ENCODE data around the gene GABBR2. TPM values are rescaled to one million over a fixed set of nuclear protein-coding genes. Genes with fewer than 3 reads are reported as not detected.

The GABBR2 gene
- total RNA-seq, 1 donor from 2014 or later = not detected

DNA sequence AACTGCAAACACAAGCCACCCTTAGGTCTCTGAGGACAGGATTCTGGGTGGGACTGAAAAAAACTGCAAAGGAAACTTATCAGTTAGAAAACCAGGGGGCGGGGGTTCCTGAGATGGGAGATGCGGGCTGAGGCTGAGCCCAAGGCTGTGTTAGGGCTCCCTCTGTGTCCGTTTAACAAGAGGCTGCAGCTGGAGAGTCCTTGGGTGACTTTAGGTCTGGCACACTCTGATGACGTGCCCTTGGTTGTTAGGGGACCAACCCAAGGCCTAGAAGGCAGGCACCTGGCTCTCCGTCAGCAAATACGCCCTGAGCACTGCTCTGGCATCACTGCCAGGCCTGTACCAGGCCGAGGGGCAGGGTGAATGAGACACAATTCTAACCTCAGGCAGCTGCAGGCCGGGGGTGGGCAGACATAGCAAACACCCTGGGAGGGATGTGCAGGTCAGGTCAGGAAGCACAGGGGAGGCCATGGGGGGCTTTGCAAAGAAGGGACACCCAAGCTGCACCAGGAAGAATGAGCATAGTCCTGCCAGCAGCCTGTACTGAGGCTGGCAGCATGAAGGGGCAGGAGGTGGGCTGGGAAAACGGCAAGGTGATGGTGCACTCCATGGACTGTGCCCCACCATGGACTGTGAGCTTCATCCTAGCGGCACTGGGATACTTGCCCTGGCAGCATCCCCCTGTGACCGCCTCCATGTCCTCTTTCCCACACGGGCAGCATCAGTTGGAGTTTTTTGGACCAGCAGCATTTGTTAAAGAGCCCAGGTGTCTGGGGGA is 137.9 kb downstream of the GABBR2 start:
- intact Hi-C loops (cut with micrococcal nuclease) = no loop called here

DNA sequence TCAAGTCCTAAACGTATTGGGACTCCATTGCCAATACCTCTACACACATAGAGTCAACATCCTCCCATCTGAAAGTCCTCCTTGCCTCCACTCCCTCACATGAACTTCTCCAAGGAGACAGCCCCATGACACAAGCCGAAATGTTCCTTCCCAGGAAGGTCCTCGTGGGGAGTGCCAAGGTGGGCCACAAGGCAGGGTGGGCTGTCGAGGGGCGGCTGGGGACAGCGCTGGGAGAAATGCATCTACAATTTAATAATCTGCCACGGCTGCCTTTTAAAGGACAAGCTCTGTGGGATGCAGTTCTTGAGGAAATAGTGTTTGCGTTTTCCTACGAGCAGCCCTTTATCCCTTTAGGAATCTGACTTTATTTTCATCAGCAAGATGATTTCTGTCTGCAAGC is 138.7 kb downstream of the GABBR2 start:
- intact Hi-C loops (cut with micrococcal nuclease) = no loop called here

DNA sequence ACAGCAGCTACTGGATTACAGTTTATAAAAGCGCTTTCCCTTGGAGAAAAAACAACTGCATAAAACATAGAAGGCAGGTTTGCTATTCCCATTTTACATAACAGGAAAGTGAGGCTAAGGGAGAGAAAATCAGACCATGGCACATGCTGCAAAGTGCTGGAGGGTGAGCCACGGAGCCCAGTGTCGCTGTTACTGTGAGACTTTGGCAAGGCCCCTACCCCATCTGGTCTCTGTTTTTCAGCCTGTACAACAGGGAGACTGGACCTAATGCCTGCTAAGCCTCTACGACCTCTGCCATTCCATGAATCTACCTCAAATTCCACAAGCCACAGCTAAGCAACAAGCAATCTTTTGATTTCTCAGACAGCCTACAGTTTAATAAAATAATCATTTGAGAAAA is 139.2 kb downstream of the GABBR2 start:
- intact Hi-C loops (cut with micrococcal nuclease) = no loop called here

DNA sequence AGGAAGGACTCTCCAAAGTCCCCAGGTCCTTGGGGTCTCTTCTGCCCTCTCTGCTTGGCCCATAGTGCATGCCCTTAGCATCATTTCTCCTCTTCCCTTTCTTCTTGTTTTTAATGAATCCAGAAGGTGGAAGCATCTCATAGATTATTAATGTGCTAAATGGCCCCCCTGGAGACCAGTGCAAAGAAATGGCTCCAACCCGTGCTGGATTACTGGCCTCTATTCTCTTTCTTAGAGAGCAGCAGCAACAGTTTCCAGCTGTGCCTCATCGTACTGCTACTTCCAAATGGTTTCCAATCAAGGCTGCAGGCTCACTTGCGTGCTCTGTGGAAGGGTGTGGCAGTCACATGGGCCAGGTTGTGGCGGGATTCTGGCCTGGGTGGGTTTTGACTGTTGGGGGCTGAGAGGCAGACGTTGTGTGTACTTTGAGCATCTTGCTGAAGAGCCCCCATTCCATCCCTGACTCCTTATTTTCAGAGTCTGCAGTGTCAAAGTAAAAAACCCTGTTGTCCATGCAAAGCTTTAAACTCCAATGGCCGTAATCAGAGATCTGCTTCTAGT is 139.7 kb downstream of the GABBR2 start:
- intact Hi-C loops (cut with micrococcal nuclease) = no loop called here

DNA sequence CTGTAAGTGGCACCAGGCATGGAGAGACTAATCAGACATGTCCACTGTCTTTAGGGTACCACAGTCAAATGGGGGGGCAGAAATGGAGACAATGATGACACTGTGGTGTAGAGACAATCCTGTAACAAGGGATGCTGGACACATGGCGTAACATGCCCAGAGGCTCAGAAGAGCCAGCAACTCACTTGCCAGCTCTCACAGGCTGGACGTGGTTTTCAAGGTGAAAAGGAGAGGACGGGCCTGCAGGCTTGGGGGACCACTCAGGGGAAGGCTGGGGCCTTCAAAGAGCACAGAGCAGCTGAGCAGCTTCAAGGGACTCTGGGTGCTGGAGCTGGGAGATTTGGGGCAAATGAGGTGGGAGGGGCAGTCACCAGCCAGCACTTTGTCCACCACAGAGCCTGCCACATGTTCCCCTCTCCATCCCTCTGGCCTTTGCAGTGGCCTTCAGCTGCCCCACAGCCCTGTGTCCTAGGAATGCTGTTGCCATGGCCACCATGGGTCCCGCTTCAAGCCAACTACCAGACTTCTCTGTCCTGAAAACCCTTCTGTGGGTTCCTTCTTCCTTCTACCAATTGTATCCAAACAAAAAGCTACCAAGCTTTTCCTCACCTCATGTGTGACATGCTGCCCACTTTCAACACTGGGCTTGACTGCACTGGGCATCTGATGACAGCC is 140.4 kb downstream of the GABBR2 start:
- intact Hi-C loops (cut with micrococcal nuclease) = no loop called here

DNA sequence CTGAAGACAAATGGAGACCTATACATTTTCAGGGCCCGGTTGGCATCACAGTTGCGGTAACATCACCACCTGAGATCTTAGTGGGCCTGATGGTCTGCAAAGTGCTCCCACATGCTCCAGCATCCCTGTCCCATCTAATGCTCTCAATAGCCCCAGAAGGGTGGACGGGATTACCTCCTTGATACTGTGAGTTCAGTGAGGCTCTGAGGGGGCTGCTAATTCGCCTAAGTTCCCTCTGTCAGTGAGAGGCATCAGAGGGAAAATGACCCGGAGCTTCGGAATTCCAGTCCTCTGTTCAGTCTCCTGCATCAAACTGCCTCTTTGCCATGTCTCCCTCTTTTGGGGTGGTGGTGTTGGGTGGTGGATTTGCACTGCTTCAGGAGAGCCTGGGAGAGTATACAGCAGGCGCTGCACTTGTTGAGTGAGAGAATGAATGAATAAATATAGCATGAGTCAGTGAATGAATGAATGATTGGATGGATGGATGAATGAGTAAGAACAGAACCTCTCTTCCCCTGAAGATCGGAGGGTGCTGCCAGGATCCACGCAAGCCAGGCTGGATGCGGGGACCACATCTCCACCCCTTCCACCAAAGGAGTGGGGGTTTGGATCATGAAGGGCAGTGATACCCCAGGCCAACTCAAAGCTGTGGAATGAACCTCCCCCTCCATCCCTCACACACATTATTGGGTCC is 141.0 kb downstream of the GABBR2 start:
- intact Hi-C loops (cut with micrococcal nuclease) = no loop called here

DNA sequence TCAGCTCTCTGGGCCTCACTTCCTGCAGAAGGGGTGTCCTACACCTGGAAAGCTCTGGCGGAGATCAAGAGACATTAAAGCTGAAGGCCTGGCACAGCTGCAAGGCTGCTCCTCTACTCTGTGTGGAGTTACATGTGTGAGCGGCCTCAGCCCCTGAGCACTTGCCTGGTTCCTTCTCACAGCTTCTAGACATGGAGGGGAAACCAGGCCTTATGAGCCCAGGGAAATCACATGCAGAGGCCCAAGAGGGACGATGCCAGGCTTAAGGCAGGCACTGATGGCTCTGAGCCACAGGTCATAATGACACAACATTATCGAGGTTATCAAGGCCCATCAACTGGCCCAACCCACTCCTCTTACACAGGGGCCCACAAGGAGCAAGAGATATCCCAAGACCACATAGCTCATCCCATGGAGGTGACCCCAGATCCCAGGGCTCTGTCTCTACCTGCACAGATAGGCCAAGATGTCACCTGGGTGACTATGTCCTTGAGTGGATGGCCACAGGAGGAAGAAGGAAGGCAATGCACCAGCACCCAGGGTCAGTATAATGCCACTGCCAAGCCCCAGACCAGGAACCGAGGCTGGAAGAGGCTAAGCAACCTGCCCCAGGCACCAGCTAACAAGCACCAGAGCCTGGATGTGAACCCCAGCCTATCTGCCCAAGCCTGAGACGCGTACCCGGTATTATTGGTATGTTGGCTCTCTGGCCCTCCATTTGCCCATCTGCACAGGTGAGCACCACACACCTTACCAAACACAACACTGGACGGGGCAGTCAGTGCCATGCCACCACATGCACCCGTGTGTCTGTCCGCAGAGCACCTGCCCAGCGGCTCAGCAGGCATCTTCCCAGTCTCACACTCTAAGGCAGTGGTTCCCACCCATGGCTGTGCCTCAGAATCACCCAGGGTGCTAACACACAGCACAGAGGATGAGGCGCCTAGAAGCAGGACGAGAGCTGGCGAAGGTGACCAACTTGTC is 143.3 kb downstream of the GABBR2 start:
- intact Hi-C loops (cut with micrococcal nuclease) = no loop called here

DNA sequence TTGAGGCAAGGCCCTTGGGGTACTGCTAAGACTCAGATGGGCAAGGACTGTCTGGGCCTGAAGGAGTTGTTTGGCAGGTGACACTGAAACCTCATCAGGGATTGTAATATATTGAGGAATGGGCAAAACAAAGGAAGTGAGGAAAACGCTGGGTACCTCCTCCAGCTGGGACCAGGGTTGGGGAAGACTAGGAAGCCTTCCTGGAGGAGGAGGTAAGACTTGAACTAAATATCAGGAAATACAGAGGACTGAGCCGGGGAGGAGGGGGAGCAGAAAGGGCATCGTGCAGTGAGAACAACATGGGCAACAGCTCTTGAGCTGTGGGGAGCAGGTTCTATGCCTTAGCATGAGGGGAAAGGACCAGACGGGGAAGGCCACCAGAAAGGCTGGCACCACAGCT is 144.0 kb downstream of the GABBR2 start:
- intact Hi-C loops (cut with micrococcal nuclease) = no loop called here

DNA sequence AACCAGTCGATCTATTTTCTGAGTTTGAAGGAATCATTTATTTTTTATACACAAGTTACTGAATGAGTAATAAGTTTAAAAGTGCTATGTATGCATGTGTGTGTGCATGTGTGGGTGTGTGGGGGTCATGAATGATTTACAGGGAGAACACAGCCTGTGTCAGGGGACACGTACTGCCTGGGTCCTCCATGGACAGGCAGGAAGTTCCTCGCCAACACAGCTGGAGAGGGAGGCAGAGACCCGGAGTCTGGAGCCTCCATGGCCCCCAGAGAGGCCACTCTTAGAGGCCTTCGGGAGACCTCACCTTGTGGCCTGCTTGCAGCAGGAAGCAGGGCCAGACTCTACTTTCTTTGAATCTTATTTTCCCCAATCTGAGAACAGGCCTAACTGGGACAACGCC is 144.7 kb downstream of the GABBR2 start:
- intact Hi-C loops (cut with micrococcal nuclease) = no loop called here

DNA sequence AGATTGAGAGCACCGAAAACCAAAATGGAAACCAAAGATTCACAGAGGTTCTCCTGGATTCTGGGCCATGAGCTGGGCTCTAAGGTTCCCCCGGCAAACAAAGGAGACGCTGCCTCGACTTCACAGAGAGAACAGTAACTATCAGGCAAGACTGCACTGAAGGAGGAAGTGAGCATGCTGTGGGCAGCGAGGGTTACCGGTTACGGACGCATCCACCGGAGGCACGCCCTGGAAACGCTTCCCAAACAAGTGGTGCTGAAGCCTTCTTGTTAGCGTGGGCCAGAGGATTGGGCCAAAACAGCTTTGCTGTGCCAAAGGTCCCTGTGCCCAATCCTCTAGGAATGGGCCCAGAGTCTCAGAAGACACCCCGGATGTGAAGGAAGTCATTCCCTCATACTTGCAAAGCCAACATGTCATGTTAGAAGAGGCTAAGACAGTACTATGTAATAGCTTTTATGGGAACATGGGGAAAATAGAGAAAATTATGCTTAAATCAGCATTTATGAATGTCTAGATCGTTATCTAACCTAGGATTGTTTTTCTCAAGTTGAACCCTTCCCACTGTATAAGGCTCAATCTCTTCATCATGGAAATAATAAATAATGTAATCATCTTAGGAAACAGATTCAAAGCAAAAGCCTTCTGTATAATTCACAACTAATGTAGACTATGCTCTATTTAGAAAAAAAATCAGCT is 145.4 kb downstream of the GABBR2 start:
- intact Hi-C loops (cut with micrococcal nuclease) = no loop called here

DNA sequence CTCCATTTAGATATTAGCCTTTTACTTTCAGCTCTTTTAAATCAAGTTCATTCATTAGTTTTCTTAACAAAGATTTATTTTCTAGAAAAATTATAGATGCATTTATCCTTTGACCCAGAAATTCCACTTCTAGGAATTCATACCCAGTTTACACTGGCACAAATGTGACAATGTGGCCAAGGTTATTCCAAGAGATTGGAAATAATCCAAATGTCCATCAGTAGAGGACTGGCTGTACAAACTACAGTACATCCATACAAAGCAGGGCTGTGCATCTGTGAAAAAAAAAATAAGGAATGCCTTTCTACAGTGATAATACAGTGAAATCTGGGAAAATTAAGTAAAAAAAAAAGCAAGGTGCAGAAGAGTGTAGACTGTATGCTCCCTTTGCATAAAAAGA is 149.2 kb downstream of the GABBR2 start:
- intact Hi-C loops (cut with micrococcal nuclease) = no loop called here

DNA sequence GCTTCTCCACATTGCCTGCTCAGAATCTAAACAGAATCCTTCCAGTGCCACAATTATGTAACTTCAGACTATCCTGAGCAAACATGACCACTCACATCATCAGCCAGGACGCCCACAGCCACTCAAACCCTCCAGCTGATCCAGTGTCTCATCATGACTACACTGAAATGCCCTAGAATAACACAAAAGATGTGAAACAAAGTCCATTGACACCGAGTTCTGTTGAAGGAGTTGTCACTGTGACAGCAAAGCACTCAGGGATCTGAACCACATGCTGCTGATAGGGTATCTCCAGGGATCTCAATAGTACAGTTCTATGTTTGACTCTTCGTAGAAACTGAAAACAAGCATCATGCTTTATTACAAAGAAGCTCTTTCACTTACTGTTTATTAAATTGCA is 150.2 kb downstream of the GABBR2 start:
- intact Hi-C loops (cut with micrococcal nuclease) = no loop called here

DNA sequence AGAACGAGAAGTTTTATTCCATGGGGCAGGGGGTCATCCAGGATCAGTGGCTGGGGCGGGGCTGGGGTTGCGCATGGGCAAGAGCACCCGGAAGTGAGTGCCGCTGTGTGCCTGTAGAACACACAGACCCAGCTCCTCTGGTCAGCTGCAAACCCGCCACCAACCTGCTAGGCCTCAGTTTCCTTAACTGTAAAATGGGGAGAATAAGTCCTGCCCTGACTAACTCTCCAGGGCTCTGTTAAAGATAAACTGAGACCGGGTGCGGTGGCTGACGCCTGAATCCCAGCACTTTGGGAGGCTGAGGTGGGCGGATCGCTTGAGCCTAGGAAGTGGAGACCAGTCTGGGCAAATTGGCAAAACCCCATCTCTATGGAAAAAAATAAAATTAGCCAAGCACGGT is 152.2 kb downstream of the GABBR2 start:
- intact Hi-C loops (cut with micrococcal nuclease) = no loop called here

DNA sequence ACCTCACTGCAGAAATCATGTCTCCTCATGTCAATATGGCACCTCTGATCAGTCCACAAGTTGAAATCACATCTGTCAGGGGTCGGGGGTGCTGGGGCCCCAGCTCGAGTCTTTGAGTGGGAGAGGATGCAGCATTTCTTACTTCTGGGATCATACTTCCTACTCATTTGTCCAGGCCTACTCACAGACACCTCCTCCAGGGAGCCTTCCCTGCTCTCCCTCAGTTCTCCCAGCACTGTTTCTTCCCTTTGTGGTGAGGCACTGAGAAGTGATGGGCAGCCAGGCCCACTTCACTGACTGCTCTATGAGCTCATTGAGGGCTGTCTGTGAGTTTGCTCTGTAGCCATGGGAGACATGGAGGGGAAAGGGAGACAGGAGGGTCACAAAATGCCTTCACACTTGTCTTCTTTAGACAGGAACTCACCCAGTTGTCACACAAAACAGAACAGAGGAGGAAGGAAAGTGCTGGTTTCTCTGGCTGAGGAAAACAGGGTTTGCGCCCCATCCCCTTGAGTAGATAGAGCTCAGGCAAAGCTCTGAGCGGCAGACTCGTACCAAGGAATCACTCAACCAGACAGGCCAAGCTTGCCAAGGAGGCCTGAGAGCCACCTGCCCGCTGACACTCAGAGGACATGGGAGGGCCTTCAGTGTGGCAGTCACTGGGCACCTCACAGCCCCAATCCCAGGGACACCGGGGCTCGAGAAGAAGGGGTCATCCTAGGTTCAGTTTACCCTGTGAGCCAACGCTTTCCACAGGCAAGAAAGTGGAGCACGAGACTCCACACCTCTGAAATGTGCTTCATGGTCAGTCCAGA is 152.9 kb downstream of the GABBR2 start:
- intact Hi-C loops (cut with micrococcal nuclease) = no loop called here

DNA sequence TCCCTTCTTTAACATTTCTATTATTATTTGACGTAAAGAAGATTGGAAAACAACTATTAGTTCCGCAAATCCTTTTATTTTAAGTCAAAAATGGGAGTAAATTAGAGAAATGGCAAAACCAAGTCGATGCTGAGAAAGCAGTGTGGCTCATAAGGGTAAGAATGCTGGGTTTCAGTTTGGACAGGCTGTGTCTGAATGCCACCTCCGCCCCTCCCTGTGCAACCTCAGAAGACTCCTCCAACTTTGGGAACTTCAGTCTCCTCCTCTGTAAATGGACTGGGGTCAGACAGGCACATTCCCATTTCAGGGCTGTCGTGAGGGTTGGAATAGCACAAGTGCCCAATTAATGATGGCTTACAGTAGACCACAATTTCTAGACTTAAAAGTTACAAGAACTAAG is 154.0 kb downstream of the GABBR2 start:
- intact Hi-C loops (cut with micrococcal nuclease) = no loop called here

DNA sequence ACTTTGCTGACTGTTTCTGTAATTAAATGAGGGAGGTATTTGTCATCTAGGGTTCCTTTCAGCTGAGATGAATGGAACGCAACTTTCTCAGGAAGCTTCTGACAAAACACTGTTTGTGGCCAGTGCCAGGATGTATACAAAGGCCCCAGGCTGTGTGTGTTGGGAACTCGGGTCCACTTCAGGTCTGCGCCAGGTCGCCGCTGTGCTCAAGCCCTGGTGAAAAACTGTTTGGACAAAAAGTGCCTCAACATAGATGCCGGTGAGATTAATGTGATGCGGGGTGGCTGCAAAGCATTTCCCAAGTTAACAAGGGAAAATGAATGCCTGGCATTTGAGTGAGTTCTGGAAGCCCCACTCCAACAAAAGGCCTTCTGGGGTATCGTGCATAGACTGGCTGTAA is 156.4 kb downstream of the GABBR2 start:
- intact Hi-C loops (cut with micrococcal nuclease) = no loop called here

DNA sequence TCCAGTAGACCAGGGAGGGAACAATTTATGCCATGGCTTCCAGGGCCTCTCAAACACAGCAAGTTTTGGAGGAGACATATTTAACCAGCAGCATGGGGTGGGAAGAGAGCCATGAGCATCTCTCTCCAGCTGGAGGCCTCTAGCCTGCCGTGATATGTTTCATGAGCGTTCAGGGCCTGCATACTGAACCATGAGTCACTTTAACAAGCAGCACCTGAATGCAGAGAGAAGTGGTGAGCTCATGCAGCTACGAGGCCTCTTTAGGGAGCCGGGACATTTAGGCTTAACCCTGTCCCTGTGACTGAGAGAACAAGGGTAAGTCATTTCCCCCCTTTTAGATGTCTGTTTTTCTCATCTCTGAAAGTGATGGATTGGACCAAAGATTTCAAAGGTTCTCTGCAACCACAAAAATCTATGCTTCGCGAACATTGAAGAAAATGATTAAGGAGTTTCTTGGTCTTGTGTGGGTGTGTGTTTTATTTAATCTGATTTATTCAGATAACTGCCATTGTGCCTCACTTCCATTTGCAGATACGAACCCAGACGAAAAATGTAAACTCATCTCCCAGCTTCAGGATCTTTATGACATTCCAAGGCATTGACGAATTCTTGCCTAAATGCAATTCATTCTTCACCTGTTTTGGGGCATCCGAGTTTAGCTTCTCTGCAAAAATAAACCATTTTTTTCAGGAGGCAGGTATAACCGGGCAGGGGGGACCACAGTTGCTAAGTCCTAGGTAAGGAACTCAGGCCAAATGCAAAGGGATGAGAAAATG is 157.0 kb downstream of the GABBR2 start:
- intact Hi-C loops (cut with micrococcal nuclease) = no loop called here

DNA sequence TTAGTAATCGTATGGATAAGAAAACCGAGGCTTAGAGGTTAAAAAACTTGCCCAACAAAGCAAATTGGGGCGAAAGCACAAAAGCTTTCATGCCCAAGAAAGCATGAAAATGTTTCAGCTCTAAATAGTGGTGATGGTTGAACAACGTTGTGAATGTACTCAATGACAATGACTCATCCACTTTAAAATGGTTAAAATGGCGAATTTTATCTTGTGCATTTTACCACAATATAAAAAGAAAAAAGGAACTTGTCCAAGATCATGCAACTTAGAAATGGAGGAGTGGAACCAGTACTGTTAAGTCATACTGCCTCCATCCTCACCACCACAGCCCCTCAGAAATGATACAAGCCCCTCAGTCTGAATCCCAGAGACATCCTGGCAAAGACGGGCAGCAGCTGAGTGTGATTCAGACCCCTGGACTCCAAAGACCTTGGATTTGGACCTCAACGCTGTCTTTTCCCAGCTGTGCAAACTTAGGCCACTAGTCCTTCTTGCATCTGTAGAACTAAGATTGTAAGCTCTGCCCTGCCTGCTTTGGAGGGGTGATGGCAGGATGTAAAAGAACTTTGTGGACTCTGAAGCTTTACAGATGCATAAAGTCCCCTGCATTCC is 158.4 kb downstream of the GABBR2 start:
- intact Hi-C loops (cut with micrococcal nuclease) = no loop called here

Measured in T-helper 1 cell treated with Interleukin-12 subunit alpha and Interleukin-12 subunit beta and Interleukin-4 antibody, amounts not matched to agents 30 ng/mL and 1 ng/mL, for 36 hours (primary cell).